CD4-positive, alpha-beta T cell treated with Interleukin-15 for 1 hour (primary cell): ENCODE data around the gene PCDHGA9.
"Not testable (repeated sequence)": the region's sequence is repeated elsewhere in the genome, so short reads cannot be mapped to it uniquely, and the experiment has no call there.

Experiments used
- DNase-seq: peaks from one replicate; pipeline ENCODE4 v3.0.0-alpha.2; 2020

Gene PCDHGA9

GRCh38 chr5:141402553-141403243, at the start of gene PCDHGA9:
Gene PCDHGA9, plus strand, starts transcription at chr5:141402778. Its CDS starts 175 bp downstream, at chr5:141402953.
- DNase-seq, result no peak

DNA sequence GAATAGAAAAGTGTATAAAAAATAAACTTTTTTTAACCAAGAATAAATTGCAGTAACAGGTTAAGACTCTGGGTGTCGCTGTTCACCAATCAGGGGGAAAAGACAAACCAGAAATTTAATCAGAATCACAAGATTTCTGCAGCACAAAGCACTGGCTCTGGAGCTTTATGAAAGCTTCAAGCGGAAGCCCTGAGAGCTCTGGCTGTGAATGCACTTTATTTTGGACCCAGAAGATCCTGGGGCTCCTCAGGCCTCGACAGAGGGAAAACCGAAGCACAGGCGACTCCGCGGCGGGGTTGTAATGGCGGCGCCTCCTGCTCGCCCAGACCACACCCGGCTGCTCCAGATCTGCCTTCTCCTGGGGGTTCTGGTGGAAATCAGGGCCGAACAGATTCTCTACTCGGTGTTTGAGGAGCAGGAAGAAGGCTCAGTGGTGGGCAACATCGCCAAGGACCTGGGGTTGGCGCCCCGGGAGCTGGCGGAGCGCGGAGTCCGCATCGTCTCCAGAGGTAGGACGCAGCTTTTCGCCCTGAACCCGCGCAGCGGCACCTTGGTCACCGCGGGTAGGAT, 47.6 kb upstream of the PCDHGA9 start, which contains the start of gene PCDHGA4:
Gene PCDHGA4 (plus strand): TSS at position 122 of the 570 bp plus-strand sequence. CDS start 87 bp downstream, at position 209.
- no peak for DNase-seq

- DNase-seq, result no peak
These were observed 46.9 kb upstream of the PCDHGA9 start for GRCh38 chr5:141355641-141356040.

DNA sequence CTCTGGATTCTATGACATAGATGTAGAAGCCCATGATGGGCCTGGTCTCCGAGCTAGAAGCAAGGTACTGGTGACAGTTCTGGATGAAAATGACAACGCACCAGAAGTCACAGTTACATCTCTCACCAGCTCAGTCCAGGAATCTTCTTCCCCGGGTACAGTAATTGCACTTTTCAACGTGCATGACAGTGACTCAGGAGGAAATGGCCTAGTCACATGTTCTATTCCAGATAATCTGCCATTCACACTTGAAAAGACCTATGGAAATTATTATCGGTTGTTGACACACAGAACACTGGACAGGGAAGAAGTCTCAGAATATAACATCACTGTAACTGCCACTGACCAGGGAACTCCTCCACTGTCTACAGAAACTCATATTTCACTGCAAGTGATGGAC, 46.4 kb upstream of the PCDHGA9 start:
- DNase-seq, result no peak

GRCh38 chr5:141356950-141357349, 45.6 kb upstream of the PCDHGA9 start:
- no peak for DNase-seq

DNA sequence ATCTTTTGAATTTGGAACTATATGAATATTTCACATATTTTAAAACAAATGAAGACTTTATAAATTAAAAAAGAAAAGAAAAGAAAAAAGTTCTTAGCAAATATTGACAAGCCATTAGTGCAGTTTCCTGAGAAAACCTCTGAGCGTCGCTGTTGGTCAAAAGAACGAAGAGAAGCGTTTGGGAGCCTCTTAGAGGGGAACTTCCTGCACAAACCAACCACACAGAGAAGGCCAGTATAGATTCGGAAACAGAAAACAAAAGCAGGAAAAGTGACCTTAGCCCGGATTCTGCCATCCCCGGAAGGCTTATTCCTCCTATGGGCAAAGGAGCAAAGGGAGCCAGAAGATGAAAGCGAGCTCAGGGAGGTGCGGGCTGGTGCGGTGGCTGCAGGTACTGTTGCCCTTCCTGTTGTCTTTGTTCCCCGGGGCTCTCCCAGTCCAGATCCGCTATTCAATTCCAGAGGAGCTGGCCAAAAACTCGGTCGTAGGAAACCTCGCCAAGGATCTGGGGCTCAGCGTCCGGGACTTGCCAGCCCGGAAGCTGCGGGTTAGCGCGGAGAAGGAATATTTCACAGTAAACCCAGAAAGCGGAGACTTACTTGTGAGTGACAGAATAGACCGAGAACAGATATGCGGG, 42.7 kb upstream of the PCDHGA9 start, which contains the start of gene PCDHGB2:
Gene PCDHGB2 (plus strand): TSS at position 205 of the 637 bp plus-strand sequence. CDS start 142 bp downstream, at position 347.
- DNase-seq, result no peak

- DNase-seq, result no peak
These were observed 41.9 kb upstream of the PCDHGA9 start for GRCh38 chr5:141360685-141361084.

GRCh38 chr5:141362719-141363118, 39.9 kb upstream of the PCDHGA9 start:
- DNase-seq, result no peak

DNA sequence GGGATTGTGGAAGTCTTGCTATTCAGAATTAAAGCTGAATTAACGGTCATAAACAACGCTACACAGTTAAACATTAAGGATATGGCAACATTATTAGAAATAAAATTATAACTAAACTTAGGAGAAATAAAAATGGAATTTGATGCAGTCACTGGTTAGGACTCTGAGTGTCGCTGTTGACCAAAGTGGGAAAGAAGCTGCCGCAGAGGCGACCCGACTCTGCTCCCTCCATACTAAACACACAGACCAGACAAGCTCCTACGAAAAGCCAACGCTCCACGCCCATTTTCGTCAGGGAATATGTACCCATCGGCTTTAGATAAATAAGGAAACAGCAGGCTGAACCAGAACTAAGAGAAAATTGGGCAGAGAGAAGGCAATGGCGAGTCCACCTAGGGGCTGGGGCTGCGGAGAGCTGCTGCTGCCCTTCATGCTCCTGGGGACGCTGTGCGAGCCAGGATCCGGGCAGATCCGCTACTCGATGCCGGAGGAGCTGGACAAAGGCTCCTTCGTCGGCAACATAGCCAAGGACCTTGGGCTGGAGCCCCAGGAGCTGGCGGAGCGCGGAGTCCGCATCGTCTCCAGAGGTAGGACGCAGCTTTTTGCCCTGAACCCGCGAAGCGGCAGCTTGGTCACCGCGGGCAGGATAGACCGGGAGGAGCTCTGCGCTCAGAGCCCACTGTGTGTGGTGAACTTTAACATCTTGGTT, 38.5 kb upstream of the PCDHGA9 start, which contains the start of gene PCDHGA5:
Gene PCDHGA5 (plus strand): TSS at position 211 of the 709 bp plus-strand sequence. CDS start 169 bp downstream, at position 380.
- no peak for DNase-seq

GRCh38 chr5:141366016-141366896, 36.3 kb upstream of the PCDHGA9 start:
- no peak for DNase-seq

- peak; percentile 33 for DNase-seq
These were observed 32.4 kb upstream of the PCDHGA9 start, which contains the start of gene PCDHGB3 for GRCh38 chr5:141369994-141370848. Gene PCDHGB3, plus strand, starts transcription at chr5:141370242. Its CDS starts 153 bp downstream, at chr5:141370395.

GRCh38 chr5:141371572-141372475, 30.8 kb upstream of the PCDHGA9 start:
- DNase-seq, result no peak

GRCh38 chr5:141373673-141374317, 28.8 kb upstream of the PCDHGA9 start, which contains the start of gene PCDHGA6:
Gene PCDHGA6, plus strand, starts transcription at chr5:141373891. Its CDS starts 193 bp downstream, at chr5:141374084.
- DNase-seq, result no peak

- DNase-seq, result no peak
These were observed 28.0 kb upstream of the PCDHGA9 start for GRCh38 chr5:141374627-141375026.

DNA sequence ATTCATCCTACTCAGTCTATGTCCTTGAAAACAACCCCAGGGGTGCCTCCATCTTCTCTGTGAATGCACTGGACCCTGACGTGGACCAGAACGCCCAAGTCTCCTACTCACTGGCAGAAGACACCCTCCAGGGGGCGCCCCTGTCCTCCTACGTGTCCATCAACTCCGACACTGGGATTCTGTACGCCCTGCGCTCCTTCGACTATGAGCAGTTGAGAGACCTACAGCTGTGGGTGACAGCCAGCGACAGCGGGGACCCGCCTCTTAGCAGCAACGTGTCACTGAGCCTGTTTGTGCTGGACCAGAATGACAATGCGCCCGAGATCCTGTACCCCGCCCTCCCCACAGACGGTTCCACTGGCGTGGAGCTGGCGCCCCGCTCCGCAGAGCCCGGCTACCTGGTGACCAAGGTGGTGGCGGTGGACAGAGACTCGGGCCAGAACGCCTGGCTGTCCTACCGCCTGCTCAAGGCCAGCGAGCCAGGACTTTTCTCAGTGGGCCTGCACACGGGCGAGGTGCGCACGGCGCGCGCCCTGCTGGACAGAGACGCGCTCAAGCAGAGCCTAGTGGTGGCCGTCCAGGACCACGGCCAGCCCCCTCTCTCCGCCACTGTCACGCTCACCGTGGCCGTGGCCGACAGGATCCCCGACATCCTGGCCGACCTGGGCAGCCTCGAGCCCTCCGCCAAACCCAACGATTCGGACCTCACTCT, 27.0 kb upstream of the PCDHGA9 start:
- not testable (repeated sequence) for DNase-seq

DNA sequence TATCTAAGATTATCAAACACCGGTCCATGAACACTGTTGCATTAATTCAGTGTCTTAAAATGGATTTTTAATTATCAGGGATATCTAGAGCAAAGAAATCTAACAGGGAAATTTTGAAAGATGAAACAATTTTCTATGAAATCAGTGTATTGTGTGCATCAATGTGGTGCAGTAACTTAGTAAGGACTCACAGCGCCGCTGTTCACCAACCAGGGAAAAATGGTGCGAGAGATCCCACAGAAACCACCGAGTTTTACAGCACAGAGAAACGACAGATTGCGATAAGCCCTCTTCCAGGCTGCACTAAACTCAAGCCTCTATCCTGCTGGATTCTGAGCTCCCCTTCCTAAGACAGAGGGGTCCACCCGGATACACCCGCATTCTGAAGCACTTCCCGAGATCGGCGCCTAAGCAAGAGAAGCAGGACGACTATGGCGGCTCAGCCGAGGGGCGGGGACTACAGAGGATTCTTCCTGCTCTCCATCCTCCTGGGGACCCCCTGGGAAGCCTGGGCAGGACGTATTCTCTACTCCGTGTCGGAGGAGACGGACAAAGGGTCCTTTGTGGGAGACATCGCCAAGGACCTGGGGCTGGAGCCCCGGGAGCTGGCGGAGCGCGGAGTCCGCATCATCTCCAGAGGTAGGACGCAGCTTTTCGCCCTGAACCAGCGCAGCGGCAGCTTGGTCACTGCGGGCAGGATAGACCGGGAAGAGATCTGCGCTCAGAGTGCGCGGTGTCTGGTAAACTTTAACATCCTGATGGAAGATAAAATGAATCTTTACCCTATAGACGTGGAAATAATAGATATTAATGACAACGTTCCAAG, 19.9 kb upstream of the PCDHGA9 start, which contains the start of gene PCDHGA7:
Gene PCDHGA7 (plus strand): TSS at position 274 of the 826 bp plus-strand sequence. CDS start 158 bp downstream, at position 432.
- DNase-seq, result no peak

DNA sequence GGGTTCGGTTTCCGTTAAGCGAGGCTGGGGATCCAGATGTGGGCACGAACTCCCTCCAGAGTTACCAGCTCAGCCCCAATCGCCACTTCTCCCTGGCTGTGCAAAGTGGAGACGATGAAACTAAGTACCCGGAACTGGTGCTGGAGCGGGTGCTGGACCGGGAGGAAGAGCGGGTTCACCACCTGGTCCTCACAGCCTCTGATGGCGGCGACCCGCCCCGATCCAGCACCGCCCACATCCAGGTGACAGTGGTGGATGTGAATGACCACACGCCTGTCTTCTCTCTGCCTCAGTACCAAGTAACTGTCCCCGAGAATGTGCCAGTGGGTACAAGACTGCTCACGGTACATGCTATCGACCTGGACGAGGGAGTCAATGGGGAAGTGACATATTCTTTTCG, 19.2 kb upstream of the PCDHGA9 start:
- DNase-seq, result no peak
